Measurements from ENCODE around the gene TOPAZ1.
"Not testable (repeated sequence)": the region's sequence is repeated elsewhere in the genome, so short reads cannot be mapped to it uniquely, and the experiment has no call there.

TOPAZ1 gene

GRCh38 chr3:44340058-44340395 lies 98.3 kb downstream of the TOPAZ1 start:
- Mint-ChIP-seq H3K27me3 (ENCODE audit: low read depth) (no peaks in the 10 kb centered on the region), H3K36me3 (ENCODE audit: low read depth) (no peaks in the 10 kb centered on the region), H3K4me3 (peak overlapping the region; percentile 98 to 99 (median 99)), H3K9me3 (no peaks in the 10 kb centered on the region), H3K4me1 (peaks cover 28% of the 10 kb centered on the region), H3K27ac (peak overlapping the region; percentile 95 to 99 (median 99))
- TF ChIP-seq CTCF (IDR thresholded peaks at IDR 0.05; ENCODE audit: unreplicated experiment in 3 of 3), result no peak

- Mint-ChIP-seq H3K36me3 (ENCODE audit: low read depth) (no peaks in the 10 kb centered on the region), H3K27me3 (ENCODE audit: low read depth) (no peaks in the 10 kb centered on the region), H3K27ac (peak overlapping the region; percentile 79 to 90 (median 84)), H3K9me3 (no peaks in the 10 kb centered on the region), H3K4me3 (peak overlapping the region; percentile 7 to 67 (median 9)), H3K4me1 (peaks cover 25% of the 10 kb centered on the region)
- no peak for TF ChIP-seq CTCF (IDR thresholded peaks at IDR 0.05; ENCODE audit: unreplicated experiment in 3 of 3)
Measured at GRCh38 chr3:44342176-44342790, 100.6 kb downstream of the TOPAZ1 start.

GRCh38 chr3:44343421-44343820 lies 101.7 kb downstream of the TOPAZ1 start:
- Mint-ChIP-seq H3K27me3 (ENCODE audit: low read depth) (no peaks in the 10 kb centered on the region), H3K9me3 (no peaks in the 10 kb centered on the region), H3K4me3 (no peak overlapping the region), H3K27ac (no peak overlapping the region), H3K4me1 (peaks cover 24% of the 10 kb centered on the region), H3K36me3 (ENCODE audit: low read depth) (no peaks in the 10 kb centered on the region)
- TF ChIP-seq CTCF (IDR thresholded peaks at IDR 0.05; ENCODE audit: unreplicated experiment in 3 of 3), result no peak

GRCh38 chr3:44346590-44346989 lies 104.9 kb downstream of the TOPAZ1 start:
- H3K27ac Mint-ChIP-seq; H3K4me3 Mint-ChIP-seq; H3K27me3 Mint-ChIP-seq (ENCODE audit: low read depth); H3K36me3 Mint-ChIP-seq (ENCODE audit: low read depth); H3K9me3 Mint-ChIP-seq: not testable (repeated sequence)
- peaks cover 14% of the 10 kb centered on the region for H3K4me1 Mint-ChIP-seq

- peaks cover 13% of the 10 kb centered on the region for H3K4me1 Mint-ChIP-seq
- TF ChIP-seq CTCF (IDR thresholded peaks at IDR 0.05; ENCODE audit: unreplicated experiment in 3 of 3), result no peak
- peak overlapping the region in 1 of 3 experiments; percentile 35 for H3K4me3 Mint-ChIP-seq
- peaks cover 2% of the 10 kb centered on the region for H3K9me3 Mint-ChIP-seq
- peak overlapping the region in 1 of 3 experiments; percentile 90 for H3K27ac Mint-ChIP-seq
- H3K27me3 Mint-ChIP-seq (ENCODE audit: low read depth), result no peaks in the 10 kb centered on the region
- H3K36me3 Mint-ChIP-seq (ENCODE audit: low read depth), result peaks cover 27% of the 10 kb centered on the region
Measured at GRCh38 chr3:44348993-44349392, 107.3 kb downstream of the TOPAZ1 start.

GRCh38 chr3:44353355-44353924 lies 111.8 kb downstream of the TOPAZ1 start:
- Mint-ChIP-seq H3K36me3 (ENCODE audit: low read depth) (peaks cover 49% of the 10 kb centered on the region), H3K4me1 (peaks cover 23% of the 10 kb centered on the region), H3K4me3 (no peak overlapping the region), H3K9me3 (peaks cover 6% of the 10 kb centered on the region), H3K27ac (no peak overlapping the region), H3K27me3 (ENCODE audit: low read depth) (no peaks in the 10 kb centered on the region)
- no peak for TF ChIP-seq CTCF (IDR thresholded peaks at IDR 0.05; ENCODE audit: unreplicated experiment in 3 of 3)
